HL-60 (cell line): ENCODE measurements around the gene AHR.

Experiments
- CTCF ChIP-seq: IDR thresholded peaks from one replicate; pipeline ENCODE4 v1.5.1; 2011; ENCODE audit warnings: low read length, control low read depth, inconsistent platforms; ENCODE audit not compliant: insufficient read depth
- POLR2AphosphoS5 ChIP-seq: IDR thresholded peaks from 2 replicates; pipeline ENCODE4 v1.6.1; 2012; ENCODE audit warnings: low read depth
- TF ChIP-seq, protein P1 (sequence below): IDR thresholded peaks from 2 replicates; pipeline ENCODE4 v1.6.1; 2012; ENCODE audit warnings: low read depth; ENCODE audit not compliant: insufficient replicate concordance

GRCh38 chr7:17376595-17376994, 78.1 kb downstream of the AHR start:
- TF ChIP-seq CTCF, result no peak
- TF ChIP-seq, protein P1, sequence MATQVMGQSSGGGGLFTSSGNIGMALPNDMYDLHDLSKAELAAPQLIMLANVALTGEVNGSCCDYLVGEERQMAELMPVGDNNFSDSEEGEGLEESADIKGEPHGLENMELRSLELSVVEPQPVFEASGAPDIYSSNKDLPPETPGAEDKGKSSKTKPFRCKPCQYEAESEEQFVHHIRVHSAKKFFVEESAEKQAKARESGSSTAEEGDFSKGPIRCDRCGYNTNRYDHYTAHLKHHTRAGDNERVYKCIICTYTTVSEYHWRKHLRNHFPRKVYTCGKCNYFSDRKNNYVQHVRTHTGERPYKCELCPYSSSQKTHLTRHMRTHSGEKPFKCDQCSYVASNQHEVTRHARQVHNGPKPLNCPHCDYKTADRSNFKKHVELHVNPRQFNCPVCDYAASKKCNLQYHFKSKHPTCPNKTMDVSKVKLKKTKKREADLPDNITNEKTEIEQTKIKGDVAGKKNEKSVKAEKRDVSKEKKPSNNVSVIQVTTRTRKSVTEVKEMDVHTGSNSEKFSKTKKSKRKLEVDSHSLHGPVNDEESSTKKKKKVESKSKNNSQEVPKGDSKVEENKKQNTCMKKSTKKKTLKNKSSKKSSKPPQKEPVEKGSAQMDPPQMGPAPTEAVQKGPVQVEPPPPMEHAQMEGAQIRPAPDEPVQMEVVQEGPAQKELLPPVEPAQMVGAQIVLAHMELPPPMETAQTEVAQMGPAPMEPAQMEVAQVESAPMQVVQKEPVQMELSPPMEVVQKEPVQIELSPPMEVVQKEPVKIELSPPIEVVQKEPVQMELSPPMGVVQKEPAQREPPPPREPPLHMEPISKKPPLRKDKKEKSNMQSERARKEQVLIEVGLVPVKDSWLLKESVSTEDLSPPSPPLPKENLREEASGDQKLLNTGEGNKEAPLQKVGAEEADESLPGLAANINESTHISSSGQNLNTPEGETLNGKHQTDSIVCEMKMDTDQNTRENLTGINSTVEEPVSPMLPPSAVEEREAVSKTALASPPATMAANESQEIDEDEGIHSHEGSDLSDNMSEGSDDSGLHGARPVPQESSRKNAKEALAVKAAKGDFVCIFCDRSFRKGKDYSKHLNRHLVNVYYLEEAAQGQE, result no peak
- no peak for TF ChIP-seq POLR2AphosphoS5
